DMS79 (cell line): ENCODE results near the gene CDC25B.
A peak's percentile ranks its signal among the peaks of the same experiment; 100 is the strongest.

Experiments
- DNase-seq: peaks from one replicate; lab custom pipeline; 2025; lab: John Stamatoyannopoulos, UW

The CDC25B gene

GRCh38 chr20:3804254-3804751 lies 8.2 kb downstream of the CDC25B start:
- no peak for DNase-seq

GRCh38 chr20:3804781-3805180 lies 8.7 kb downstream of the CDC25B start:
- DNase-seq, result no peak

- DNase-seq, result no peak
Observed at GRCh38 chr20:3808544-3808943, 12.4 kb downstream of the CDC25B start.

- DNase-seq, result peak; percentile 91
Observed at GRCh38 chr20:3811467-3812258, 15.6 kb downstream of the CDC25B start.

GRCh38 chr20:3812259-3812681 lies 16.2 kb downstream of the CDC25B start:
- no peak for DNase-seq

GRCh38 chr20:3812975-3813847 lies 17.1 kb downstream of the CDC25B start:
- DNase-seq, result no peak

GRCh38 chr20:3813848-3814581 lies 17.9 kb downstream of the CDC25B start:
- no peak for DNase-seq

GRCh38 chr20:3814928-3815495 lies 18.9 kb downstream of the CDC25B start:
- no peak for DNase-seq

GRCh38 chr20:3815703-3816315 lies 19.7 kb downstream of the CDC25B start:
- no peak for DNase-seq

- no peak for DNase-seq
Observed at GRCh38 chr20:3818155-3819151, 22.3 kb downstream of the CDC25B start.

- DNase-seq, result no peak
Observed at GRCh38 chr20:3819411-3820047, 23.4 kb downstream of the CDC25B start.

GRCh38 chr20:3820048-3820900 lies 24.2 kb downstream of the CDC25B start, which contains the start of gene AP5S1:
Gene AP5S1 (plus strand): TSS chr20:3820547. CDS start chr20:3822118, 1,571 bp downstream.
- peak; percentile 86 for DNase-seq

- no peak for DNase-seq
Observed at GRCh38 chr20:3820901-3821727, 25.0 kb downstream of the CDC25B start.

GRCh38 chr20:3821996-3822395 lies 25.9 kb downstream of the CDC25B start:
- DNase-seq, result no peak

GRCh38 chr20:3823881-3824280 lies 27.8 kb downstream of the CDC25B start:
- no peak for DNase-seq

- no peak for DNase-seq
Observed at GRCh38 chr20:3825526-3825925, 29.4 kb downstream of the CDC25B start.

- DNase-seq, result no peak
Observed at GRCh38 chr20:3826420-3826819, 30.3 kb downstream of the CDC25B start.

- no peak for DNase-seq
Observed at GRCh38 chr20:3828798-3829197, 32.7 kb downstream of the CDC25B start.
